ENCODE results near the gene TM2D3.
"Not testable (repeated sequence)": the region's sequence is repeated elsewhere in the genome, so short reads cannot be mapped to it uniquely, and the experiment has no call there.

The TM2D3 gene

GRCh38 chr15:101657968-101658784 lies 6.0 kb upstream of the TM2D3 start:
- no peak for DNase-seq

DNA sequence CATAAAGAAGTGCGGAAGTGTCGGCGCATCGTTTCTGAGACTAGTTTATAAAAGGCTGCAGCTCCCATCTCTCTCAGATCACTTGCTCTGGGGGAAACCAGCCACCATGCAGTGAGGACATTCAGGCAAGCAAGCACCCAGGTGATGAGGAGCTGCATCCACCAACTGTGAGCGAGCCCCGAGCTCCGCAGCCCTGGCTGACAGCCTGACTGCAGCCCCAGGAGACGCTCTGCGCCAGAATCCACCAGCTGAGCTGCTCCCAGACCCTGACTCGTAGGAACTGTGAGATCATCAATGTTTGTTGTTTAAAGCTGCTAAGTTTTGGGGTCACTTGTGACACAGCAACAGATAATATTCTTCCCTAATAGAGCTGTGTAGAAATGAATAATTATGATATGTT lies 5.0 kb upstream of the TM2D3 start:
- DNase-seq = no peak

DNA sequence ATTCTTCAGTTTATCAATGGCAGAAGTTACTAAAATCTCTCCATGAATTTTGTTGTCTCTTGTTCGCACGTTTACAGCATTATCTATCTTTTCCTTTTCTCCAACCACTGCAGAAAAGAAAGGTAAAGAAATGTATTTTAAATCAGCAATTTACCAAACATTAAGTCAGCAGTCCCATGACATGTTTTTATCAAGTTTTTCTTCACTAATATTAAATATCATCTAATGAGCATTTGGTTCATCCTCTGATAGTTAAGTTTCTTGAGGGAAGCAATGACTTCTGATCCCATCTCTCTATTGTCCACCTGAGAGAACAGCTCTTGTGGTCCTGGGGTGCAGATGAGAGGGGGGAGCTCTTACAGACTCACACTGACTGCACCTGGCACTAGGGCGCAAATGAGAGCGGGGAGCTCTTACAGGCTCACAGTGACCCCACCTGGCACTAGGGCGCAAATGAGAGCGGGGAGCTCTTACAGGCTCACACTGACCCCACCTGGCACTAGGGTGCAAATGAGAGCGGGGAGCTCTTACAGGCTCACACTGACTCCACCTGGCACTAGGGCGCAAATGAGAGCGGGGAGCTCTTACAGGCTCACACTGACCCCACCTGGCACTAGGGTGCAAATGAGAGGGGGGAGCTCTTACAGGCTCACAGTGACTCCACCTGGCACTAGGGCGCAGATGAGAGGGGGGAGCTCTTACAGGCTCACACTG lies 2.6 kb upstream of the TM2D3 start:
- not testable (repeated sequence) for DNase-seq

- no peak for DNase-seq
Observed at GRCh38 chr15:101654171-101654570, 2.0 kb upstream of the TM2D3 start.

DNA sequence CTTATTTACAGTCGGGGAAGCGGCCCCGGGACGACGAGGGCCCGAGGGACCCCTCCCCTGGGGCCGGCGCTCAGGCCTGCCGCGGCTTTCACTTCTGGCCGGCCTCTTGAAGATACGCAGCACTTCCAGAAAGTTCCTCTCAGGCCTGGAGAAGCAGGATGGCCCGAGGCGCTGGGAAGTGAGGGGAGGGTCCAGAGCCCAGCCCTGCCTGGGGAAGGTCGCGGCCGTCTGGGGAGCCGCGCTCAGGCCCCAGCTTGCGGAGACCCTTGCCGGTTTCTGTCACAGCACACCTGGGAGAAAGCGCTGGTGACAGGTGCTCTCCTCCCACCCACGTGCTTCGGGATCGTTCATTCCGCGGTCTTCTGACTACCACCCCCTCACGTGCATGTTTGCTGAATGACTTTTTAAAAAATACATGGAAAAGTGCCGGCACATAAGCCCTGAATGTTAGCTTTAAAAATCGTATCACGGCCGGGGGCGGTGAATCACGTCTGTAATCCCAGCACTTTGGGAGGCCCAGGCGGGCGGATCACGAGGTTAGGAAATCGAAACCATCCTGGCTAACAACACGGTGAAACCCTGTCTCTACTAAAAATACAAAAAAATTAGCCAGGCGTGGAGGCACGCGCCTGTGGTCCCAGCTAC lies 727 bp upstream of the TM2D3 start:
- DNase-seq = peak in 14 of 56 donors; percentile 32 to 76 (median 47)

DNA sequence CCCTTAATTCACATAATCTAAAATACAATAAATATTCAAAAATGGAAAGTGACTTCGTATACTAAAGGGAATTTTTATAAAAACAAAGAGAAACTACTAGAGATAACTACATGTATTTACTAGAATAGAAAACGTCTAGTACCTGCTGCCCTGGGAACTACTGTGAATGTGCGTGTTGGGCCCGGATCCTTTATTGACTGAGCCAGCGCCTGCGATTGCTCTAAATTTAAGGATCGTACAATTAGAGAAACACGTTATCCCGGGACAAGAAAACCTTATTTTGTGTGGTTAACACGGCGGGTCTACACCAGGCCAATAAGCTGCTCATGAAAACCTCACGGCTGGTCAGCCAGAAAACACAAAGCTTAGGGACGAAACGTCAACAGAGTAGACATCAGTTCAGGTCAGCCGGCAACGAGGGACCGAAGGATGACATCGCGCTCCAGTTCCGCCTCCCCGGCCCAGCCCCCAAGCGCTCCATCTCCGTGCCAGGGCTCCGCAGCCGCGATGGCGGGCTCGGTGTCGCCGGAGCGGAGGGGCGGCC lies 555 bp downstream of the TM2D3 start:
- DNase-seq = peak in 15 of 56 donors; percentile 45 to 75 (median 61)

DNA sequence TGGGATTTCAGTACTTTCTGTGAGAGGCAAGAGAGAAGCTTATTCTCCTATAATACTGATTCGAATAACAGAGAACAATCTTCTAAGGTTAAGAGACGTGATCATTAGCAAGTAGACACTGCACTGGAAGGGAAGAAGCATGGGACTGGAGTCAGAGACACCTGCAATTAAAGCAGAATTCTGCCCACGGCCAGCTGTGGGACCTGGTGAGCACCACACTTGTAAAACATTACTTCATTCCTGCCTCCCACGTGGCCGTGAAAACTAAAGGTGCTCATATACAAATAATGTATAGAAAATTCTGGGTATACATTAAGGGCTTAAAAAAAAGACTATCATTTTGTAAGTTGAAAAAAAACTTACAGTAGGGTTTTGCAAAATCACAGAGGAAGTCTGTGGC lies 2.0 kb downstream of the TM2D3 start:
- DNase-seq = no peak

- no peak for DNase-seq
Observed at GRCh38 chr15:101648356-101648755, 3.8 kb downstream of the TM2D3 start.

- DNase-seq = no peak
Observed at GRCh38 chr15:101647251-101647650, 4.9 kb downstream of the TM2D3 start.

GRCh38 chr15:101646672-101647071 lies 5.5 kb downstream of the TM2D3 start:
- no peak for DNase-seq

- DNase-seq = peak in 18 of 56 donors; percentile 10 to 55 (median 24)
Observed at GRCh38 chr15:101642361-101642760, 9.8 kb downstream of the TM2D3 start.

GRCh38 chr15:101641894-101642293 lies 10.3 kb downstream of the TM2D3 start:
- DNase-seq = no peak

DNA sequence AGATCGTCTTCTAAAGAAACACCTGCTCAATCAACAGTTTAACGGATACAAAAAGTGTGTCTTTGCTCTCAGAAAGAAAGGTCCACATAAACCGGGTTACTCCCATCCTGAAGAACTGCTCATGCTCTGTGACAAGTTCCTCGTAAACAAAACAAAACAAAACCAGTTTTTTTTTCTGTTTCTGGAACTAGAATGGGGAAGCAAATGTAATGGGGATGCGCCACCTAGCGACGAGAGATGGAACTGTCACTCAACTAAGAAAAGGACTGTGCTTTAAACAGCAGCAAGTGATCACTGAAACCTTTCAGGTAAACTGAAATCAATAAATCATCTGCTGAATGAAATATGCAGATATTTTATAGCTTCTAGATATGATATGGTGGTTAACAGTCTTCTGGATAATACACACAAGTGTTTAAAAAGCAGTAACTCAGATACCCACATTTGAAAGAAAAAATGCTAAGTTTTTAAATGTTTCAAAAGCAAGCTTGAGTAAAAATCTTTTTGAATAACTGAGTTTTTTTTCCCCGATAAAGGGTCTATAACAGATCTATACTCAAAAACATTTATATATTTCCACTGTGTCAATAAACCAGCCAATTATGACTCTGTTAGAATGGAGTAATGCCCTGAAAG lies 10.9 kb downstream of the TM2D3 start:
- DNase-seq = peak in 46 of 56 donors; percentile 10 to 91 (median 57)

DNA sequence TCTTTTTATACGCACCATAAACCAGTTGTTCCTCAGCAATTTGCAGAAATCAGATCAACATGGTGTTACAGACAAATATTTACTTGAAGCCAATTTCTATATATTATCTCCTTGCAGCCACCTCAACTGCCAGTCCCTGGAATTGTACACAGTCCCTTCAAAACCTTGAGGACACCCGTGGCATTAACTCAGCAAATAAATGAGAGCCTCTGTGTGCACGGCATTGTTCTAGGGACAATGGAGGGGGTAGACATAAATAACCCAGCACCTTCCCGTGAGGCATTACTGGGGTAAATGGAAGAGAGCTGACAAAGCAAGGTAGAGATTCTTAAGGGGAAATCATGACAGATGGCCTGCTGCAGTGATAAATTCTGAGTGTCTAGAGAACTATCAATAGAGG lies 12.5 kb downstream of the TM2D3 start:
- no peak for DNase-seq

DNA sequence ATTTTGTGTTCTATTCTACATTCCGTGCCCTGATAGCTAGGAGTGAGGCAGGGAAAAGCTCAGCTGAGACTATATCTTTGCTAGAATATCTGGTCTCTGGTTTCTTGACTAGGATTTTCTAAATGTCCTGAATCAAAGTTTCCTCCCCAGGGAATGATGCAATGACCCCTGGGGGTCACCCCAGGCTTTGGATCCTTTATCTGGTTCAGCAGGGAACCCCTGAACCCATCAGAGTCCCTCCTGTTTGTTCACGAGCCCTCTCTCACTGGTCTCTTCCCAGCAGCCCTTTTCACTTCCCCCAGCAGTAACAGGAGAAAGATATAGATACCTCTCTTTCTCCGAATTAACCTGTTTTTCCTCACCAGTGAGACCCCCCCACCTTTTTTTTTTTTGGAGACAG lies 14.3 kb downstream of the TM2D3 start:
- no peak for DNase-seq

GRCh38 chr15:101637516-101637915 lies 14.7 kb downstream of the TM2D3 start:
- DNase-seq = no peak

GRCh38 chr15:101637038-101637437 lies 15.1 kb downstream of the TM2D3 start:
- no peak for DNase-seq

- no peak for DNase-seq
Observed at GRCh38 chr15:101635944-101636727, 16.0 kb downstream of the TM2D3 start.

DNA sequence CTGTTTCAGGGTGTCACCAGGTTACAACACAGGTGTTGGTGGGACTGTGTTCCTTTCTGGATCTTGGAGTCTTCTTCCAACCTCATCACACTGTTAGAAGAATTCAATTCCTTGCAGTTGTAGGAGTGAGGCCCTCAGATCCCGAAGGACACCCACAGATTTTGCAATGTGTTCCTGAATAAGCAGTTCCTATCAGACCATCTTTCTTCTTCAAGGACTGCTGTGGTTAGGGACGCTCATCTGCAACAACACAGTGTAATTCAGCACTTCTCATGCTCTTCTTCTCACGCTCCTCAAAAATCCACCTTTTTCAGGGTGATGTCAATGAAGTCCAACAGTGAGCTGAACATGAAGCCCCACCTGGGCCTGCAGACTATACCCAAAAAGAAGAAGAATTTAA lies 18.8 kb downstream of the TM2D3 start:
- DNase-seq = no peak

DNA sequence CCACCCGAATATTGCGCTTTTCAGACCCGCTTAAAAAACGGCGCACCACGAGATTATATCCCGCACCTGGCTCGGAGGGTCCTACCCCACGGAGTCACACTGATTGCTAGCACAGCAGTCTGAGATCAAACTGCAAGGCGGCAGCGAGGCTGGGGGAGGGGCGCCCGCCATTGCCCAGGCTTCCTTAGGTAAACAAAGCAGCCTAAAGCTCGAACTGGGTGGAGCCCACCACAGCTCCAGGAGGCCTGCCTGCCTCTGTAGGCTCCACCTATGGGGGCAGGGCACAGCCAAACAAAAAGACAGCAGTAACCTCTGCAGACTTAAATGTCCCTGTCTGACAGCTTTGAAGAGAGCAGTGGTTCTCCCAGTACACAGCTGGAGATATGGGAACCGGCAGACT lies 25.5 kb downstream of the TM2D3 start:
- DNase-seq = not testable (repeated sequence)

- DNase-seq = no peak
Observed at GRCh38 chr15:101625980-101626379, 26.2 kb downstream of the TM2D3 start.

Data from nucleus accumbens (tissue), 56 donors.